Mononuclear cell (primary cell): ENCODE measurements around the gene USF3. TPM values are rescaled to one million over a fixed set of nuclear protein-coding genes. Genes with fewer than 3 reads are reported as not detected.

Source experiments
- H3K27me3 ChIP-seq: 2 replicates; pipeline ENCODE4 v1.6.0; 2011; ENCODE audit warnings: low read length, control low read depth; ENCODE audit not compliant: insufficient read depth
- H3K4me1 ChIP-seq: 2 replicates; pipeline ENCODE4 v1.5.1; 2011; ENCODE audit warnings: mild to moderate bottlenecking, low read length, control low read depth; ENCODE audit not compliant: insufficient read depth
- H3K4me3 ChIP-seq: 2 replicates; pipeline ENCODE4 v1.5.1; 2011; ENCODE audit warnings: mild to moderate bottlenecking, low read length, moderate library complexity
- H3K9me3 ChIP-seq: 2 replicates; pipeline ENCODE4 v1.5.1; 2011; ENCODE audit warnings: low read depth, mild to moderate bottlenecking, control low read depth, low read length
- total RNA-seq: library from RNA; depleted of rRNA; stranded (reverse); fragments of >200 nt; gene quantifications from one replicate; pipeline ENCODE4 v1.2.3, GENCODE V29; 2012

Gene USF3
- total RNA-seq, 1 donor = 52.1 TPM

GRCh38 chr3:113678773-113679172, 17.7 kb downstream of the USF3 start:
- H3K27me3 ChIP-seq = no peaks in the 10 kb centered on the region
- peaks cover 5% of the 10 kb centered on the region for H3K4me1 ChIP-seq
- H3K9me3 ChIP-seq = no peaks in the 10 kb centered on the region
- H3K4me3 ChIP-seq = no peak overlapping the region

GRCh38 chr3:113677737-113678136, 18.7 kb downstream of the USF3 start:
- H3K4me3 ChIP-seq = no peak overlapping the region
- H3K27me3 ChIP-seq = no peaks in the 10 kb centered on the region
- H3K4me1 ChIP-seq = peaks cover 5% of the 10 kb centered on the region
- H3K9me3 ChIP-seq = no peaks in the 10 kb centered on the region

- Histone ChIP-seq H3K27me3 (no peaks in the 10 kb centered on the region), H3K9me3 (no peaks in the 10 kb centered on the region), H3K4me1 (peaks cover 5% of the 10 kb centered on the region), H3K4me3 (no peak overlapping the region)
These were observed 20.2 kb downstream of the USF3 start for GRCh38 chr3:113676261-113676660.

- Histone ChIP-seq H3K9me3 (no peaks in the 10 kb centered on the region), H3K27me3 (no peaks in the 10 kb centered on the region), H3K4me1 (peaks cover 5% of the 10 kb centered on the region), H3K4me3 (no peak overlapping the region)
These were observed 22.8 kb downstream of the USF3 start for GRCh38 chr3:113673593-113673992.

- Histone ChIP-seq H3K4me3 (no peak overlapping the region), H3K4me1 (peaks cover 23% of the 10 kb centered on the region), H3K27me3 (no peaks in the 10 kb centered on the region), H3K9me3 (no peaks in the 10 kb centered on the region)
These were observed 28.4 kb downstream of the USF3 start for GRCh38 chr3:113668015-113668414.

GRCh38 chr3:113664523-113665094, 31.8 kb downstream of the USF3 start:
- Histone ChIP-seq H3K9me3 (no peaks in the 10 kb centered on the region), H3K27me3 (no peaks in the 10 kb centered on the region), H3K4me3 (no peak overlapping the region), H3K4me1 (peaks cover 38% of the 10 kb centered on the region)

GRCh38 chr3:113663761-113664160, 32.7 kb downstream of the USF3 start:
- H3K9me3 ChIP-seq = no peaks in the 10 kb centered on the region
- H3K4me3 ChIP-seq = no peak overlapping the region
- H3K4me1 ChIP-seq = peaks cover 39% of the 10 kb centered on the region
- H3K27me3 ChIP-seq = no peaks in the 10 kb centered on the region

GRCh38 chr3:113663324-113663750, 33.1 kb downstream of the USF3 start:
- H3K9me3 ChIP-seq = no peaks in the 10 kb centered on the region
- no peaks in the 10 kb centered on the region for H3K27me3 ChIP-seq
- no peak overlapping the region for H3K4me3 ChIP-seq
- peaks cover 36% of the 10 kb centered on the region for H3K4me1 ChIP-seq

- Histone ChIP-seq H3K9me3 (no peaks in the 10 kb centered on the region), H3K4me3 (no peak overlapping the region), H3K27me3 (no peaks in the 10 kb centered on the region), H3K4me1 (peaks cover 31% of the 10 kb centered on the region)
These were observed 33.6 kb downstream of the USF3 start for GRCh38 chr3:113662824-113663223.

- Histone ChIP-seq H3K4me1 (peaks cover 23% of the 10 kb centered on the region), H3K27me3 (no peaks in the 10 kb centered on the region), H3K9me3 (no peaks in the 10 kb centered on the region), H3K4me3 (no peak overlapping the region)
These were observed 35.5 kb downstream of the USF3 start for GRCh38 chr3:113660896-113661295.

- Histone ChIP-seq H3K4me1 (peaks cover 26% of the 10 kb centered on the region), H3K4me3 (no peak overlapping the region)
These were observed 36.0 kb downstream of the USF3 start for GRCh38 chr3:113660458-113660857.

GRCh38 chr3:113659996-113660395, 36.4 kb downstream of the USF3 start:
- Histone ChIP-seq H3K27me3 (no peaks in the 10 kb centered on the region), H3K4me3 (no peak overlapping the region), H3K4me1 (peaks cover 26% of the 10 kb centered on the region), H3K9me3 (no peaks in the 10 kb centered on the region)

More at GRCh38 chr3:113660458-113660857, 36.0 kb downstream of the USF3 start:
- Histone ChIP-seq H3K9me3 (no peaks in the 10 kb centered on the region), H3K27me3 (no peaks in the 10 kb centered on the region)

GRCh38 chr3:113659101-113659541, 37.3 kb downstream of the USF3 start:
- peaks cover 21% of the 10 kb centered on the region for H3K4me1 ChIP-seq
- no peak overlapping the region for H3K4me3 ChIP-seq
- no peaks in the 10 kb centered on the region for H3K9me3 ChIP-seq
- H3K27me3 ChIP-seq = no peaks in the 10 kb centered on the region

GRCh38 chr3:113658107-113658506, 38.3 kb downstream of the USF3 start:
- peaks cover 21% of the 10 kb centered on the region for H3K4me1 ChIP-seq
- no peaks in the 10 kb centered on the region for H3K9me3 ChIP-seq
- no peaks in the 10 kb centered on the region for H3K27me3 ChIP-seq
- no peak overlapping the region for H3K4me3 ChIP-seq

GRCh38 chr3:113654851-113655250, 41.6 kb downstream of the USF3 start:
- Histone ChIP-seq H3K9me3 (no peaks in the 10 kb centered on the region), H3K4me3 (no peak overlapping the region), H3K4me1 (peaks cover 8% of the 10 kb centered on the region), H3K27me3 (no peaks in the 10 kb centered on the region)

GRCh38 chr3:113654310-113654709, 42.1 kb downstream of the USF3 start:
- no peaks in the 10 kb centered on the region for H3K9me3 ChIP-seq
- no peak overlapping the region for H3K4me3 ChIP-seq
- H3K27me3 ChIP-seq = no peaks in the 10 kb centered on the region
- peaks cover 5% of the 10 kb centered on the region for H3K4me1 ChIP-seq
